ENCODE measurements around the gene PALLD.
"Not testable (repeated sequence)": the region's sequence is repeated elsewhere in the genome, so short reads cannot be mapped to it uniquely, and the experiment has no call there.

PALLD gene

DNA sequence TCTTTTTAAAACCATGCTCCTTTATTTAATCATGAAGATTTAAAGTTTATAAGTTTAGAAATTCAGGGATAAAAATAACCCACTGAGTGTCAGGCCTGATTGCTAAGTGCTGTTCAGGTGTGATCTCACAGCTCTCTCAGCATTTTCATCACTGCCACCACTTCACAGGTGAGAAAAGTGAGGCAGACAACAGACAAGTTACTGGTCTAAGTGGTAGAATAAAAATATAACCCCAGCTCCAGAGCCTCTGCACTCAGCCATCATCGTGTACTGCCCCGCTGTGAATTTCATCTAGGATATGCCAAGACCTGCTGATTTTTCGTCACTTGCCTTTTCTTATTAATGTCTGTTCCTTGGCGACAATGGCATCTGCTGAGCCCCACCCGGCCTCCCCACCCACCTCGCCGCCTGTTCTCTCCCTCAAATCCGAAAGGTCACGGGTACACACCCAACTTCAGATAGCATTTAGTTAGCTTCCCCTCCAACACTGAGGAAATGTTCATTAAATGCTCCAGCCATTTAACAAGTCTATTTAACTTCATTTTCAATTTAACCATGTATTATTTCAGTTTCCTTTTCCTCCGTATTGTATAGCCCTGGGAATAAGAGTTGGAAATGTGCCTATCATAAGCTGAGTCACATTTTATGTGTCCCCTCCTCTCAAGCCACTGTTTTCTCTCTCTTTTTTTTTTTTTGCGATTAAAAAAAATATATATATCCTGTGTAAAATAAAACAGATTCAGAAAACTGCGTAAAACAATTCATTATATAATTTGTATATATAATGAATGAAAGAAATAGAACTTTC is 276.7 kb downstream of the PALLD start:
- no peak for DNase-seq

- DNase-seq, result no peak
Measured at GRCh38 chr4:168776382-168776781, 279.5 kb downstream of the PALLD start.

DNA sequence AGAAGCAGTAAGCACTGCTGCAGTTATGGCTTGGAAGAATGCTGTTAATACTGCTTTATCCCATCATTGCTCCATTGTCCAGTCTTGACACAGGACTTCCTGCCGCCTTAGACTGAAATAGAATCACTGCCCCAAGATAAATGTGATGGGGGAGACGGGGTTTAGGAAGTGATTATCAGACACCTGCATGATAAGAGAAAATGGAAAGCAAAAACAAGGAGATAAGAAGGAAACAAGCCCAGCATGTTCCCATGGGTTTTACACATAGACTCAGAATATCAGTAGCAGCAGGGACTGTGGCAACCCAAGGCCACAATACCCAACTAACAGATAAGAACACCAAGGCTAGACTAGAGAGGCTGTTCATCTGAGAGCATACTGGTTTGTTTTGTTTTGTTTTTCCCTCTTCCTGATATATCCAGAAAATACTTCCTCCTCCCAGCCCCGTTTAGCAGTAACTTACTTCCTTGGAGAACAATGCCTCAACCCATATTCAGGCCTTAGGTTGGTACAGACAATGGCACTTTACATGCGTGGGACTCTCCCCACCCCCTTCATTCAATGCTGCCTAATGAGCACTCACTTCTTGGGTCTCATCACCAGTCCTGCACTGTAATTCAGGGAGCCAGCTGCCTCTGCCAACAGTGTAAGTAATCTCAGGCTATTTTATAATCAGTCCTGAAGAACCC is 280.6 kb downstream of the PALLD start:
- no peak for DNase-seq

DNA sequence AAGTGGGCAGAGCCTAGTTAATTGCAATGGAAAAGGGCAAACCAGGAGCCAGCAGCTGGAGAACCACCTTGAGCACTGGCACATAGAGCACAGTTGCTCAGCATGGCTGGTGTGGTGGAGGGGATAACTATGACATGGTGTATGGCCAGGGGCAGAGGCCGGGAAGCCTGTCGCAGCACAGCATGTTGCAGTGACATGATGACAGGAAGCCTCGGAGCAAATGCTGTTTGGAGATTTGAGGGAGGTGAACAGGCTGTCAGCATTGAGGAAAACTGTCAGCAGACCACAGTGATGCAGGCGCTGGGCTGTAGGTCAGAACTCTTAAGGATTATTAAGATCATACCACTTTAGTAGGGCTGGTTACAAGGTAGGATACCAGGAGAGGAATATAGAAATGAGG is 284.5 kb downstream of the PALLD start:
- DNase-seq, result no peak

DNA sequence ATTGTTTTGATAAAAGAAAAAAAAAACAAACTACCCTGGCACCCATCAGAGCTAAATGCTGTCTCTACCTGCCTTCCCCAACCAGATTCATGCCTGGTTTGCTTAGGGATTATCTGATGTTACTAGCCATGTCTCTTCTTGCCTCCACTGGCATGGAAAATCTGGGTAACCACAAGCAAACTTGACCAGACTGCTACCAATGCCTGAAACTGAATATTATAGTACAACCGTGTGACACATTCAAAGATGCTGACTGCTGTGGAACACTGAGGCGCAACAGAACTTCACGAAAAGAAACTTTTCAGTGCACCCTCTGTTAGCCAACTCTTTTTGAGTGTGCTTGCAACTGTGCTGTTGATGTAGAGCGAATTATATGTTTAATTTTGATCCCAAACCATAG is 285.1 kb downstream of the PALLD start:
- DNase-seq, result no peak

- no peak for DNase-seq
Measured at GRCh38 chr4:168782439-168782838, 285.6 kb downstream of the PALLD start.

GRCh38 chr4:168784786-168785461 is 288.1 kb downstream of the PALLD start:
- no peak for DNase-seq

DNA sequence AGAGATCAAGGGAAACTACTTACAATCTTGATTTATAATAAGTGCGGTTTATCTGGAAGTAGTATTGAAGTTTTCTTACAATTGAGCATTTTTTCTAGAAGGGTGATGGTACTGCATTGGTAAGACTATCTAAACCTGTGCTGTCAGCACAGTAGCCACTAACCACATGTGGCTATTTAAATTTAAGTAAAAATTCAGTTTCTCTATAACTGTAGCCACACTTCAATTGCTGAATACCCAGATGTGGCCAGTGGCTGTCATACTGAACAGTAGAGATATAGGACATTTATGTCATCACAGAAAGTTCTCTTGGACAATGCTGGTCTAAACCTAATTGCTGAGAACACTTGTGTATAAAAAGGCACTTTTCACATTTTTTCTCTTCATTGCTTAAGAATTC is 290.5 kb downstream of the PALLD start:
- DNase-seq, result no peak

GRCh38 chr4:168787801-168788595 is 291.1 kb downstream of the PALLD start:
- no peak for DNase-seq

DNA sequence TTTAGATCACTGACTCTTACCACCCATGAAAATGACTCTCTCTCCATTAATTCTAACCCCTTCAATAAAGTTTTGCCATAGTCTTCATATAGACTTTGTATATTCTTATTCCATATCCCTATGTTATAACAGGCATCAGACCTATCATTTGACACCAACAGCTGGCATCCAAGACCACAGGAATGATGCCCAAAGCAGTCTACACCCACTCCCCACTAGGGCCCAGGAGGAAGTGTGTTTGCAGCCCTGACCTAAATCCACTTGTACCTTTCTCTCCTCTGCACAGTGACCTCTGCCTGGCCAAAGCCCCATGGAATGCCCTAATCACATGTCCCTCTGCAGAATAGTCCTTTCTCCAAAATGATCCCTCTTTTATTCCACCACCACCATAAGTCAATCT is 294.0 kb downstream of the PALLD start:
- DNase-seq, result no peak

DNA sequence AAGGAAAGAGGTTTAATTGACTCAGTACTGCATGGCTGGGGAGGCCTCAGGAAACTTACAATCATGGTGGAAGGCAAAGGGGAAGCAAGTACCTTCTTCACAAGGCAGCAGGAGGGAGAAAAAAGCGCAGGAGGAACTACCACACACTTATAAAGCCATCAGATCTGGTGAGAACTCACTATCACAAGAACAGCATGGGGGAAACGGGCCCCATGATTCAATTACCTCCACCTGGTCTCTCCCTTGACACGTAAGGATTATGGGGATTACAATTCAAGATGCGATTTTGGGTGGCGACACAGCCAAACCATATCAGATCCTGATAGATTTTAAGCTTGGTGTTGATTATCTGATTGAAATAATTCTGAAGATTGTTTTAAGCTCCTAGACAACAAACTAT is 294.5 kb downstream of the PALLD start:
- DNase-seq, result no peak

- no peak for DNase-seq
Measured at GRCh38 chr4:168793542-168793941, 296.7 kb downstream of the PALLD start.

DNA sequence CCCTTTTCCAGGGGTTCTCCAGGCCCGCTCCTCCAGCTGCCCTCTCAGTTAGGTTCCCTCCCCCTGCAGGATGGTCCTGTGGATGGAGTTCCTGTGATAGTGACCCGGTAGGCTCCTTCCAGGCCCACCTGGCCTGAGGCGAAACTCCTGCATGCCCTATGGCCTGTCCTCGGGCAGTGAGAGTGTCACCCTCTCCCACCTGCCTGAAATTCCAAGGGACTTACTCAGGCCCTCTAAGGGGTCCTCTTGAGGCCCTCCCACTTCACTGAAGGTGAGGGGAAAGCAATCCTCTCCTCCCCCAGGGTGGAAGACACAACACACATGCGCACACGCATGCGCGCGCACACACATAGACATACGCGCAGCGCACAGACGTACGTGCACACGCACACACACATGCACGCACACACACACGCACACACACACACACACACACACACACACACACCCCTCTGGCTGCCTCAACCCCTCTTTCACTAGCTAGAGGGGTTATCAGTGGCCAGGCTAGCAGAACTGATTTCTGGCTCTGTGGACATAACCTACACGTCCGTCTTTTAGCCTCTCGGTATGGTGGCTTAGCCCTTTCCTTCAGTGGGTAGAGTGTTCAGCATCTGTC is 297.3 kb downstream of the PALLD start:
- DNase-seq, result no peak

GRCh38 chr4:168794881-168795280 is 298.0 kb downstream of the PALLD start:
- no peak for DNase-seq

DNA sequence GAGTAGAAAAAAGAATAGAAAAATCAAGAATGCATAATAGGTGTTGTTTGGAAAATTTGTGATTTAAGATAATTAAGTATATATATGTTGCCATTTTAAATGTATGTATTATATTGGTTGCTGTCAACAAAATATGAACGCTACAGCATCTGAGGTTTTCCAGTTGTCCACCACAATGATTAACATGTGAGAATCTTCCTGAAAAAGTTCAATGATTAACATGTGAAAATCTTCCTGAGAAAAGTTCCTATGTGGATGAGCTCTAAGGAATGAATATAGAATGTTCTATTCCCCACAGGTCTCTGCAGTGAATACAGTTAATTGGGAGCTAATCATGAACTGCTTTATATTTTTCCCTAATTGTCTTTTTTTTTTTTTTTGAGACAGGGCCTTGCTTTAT is 298.5 kb downstream of the PALLD start:
- DNase-seq, result no peak

DNA sequence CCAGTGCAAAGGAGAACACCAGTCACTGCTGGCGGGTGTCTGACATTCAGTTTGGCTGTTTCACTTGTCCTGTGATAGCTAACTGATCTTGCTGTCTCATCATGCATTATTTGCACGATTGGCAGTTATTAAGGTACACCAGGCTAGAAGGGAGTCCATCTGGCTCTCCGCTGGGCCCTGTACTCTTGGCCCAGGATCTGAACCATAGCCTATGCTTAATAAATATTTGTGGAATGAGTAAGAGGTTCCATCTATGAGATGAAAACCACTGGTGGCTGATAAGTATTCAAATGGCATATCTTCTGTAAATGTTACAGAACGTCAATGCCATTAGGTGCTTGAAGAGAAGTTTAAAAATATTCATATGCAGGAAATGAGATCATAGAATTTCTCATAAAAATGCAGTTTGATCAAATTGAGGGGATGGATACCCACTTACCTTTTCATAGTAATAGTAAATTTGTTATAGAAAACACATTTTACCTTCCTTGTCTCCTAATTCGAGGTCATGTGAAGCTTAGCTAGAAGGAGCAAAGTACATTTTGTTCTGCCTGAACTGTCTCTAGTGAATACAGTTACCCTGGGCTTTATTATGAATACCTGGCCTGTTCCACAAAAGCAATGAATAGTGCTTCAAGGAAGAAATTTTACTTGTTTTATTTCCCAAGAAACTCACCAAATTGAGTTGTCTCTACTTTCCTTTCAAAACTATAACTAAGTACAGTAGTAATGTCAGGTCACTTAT is 299.7 kb downstream of the PALLD start:
- DNase-seq, result no peak

DNA sequence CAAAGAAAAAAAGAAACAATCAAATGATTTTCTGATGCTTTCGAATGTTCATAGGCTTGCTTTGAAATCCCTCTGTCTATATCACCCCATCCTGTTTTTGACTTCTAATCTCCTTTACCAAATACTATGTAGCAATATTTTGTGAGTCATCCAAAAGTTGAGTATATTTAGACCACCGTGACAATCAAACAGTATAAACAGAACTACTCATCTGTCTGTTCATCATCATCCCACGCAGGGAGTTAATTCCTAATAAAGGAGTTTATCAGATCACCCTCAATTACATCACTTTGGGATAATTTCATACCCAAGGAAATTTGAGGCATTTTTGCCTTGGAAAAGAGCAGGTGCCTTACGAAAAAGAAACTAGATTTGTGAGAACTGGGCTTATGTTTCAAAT is 300.3 kb downstream of the PALLD start:
- no peak for DNase-seq

- no peak for DNase-seq
Measured at GRCh38 chr4:168797738-168798375, 301.0 kb downstream of the PALLD start.

DNA sequence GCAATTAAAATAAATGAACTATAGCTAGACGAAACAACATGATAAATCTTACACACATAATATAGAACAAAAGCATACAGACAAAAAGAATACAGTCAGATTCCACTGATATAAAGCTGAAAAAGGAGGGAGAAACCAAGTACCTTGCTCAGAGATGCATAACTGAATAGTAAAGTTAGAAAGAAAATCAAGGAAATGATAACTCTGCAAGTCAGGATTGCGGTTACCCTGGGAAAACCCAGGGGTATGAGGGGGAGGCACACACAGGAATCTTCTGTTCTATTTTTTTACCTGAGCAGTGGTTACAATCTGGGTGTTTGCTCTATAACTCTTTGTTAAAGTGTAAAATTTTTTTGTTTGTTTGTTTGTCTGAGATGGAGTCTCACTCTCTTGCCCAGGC is 304.1 kb downstream of the PALLD start:
- DNase-seq, result no peak

DNA sequence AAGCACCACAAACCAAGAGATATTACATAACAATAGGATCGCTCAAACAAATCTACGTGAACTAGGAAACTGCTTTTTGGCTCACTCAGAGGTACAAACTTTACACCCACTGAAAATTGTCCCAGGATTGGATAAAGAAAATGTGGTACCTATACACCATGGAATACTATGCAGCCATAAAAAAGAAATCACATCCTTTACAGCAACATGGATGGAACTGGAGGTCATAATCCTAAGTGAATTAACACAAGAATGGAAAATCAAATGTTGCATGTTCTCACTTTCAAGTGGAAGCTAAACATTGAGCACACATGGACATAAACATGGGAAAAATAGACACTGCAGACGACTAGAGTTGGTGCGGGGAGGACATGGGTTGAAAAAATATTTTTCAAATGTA is 305.4 kb downstream of the PALLD start:
- no peak for DNase-seq

DNA sequence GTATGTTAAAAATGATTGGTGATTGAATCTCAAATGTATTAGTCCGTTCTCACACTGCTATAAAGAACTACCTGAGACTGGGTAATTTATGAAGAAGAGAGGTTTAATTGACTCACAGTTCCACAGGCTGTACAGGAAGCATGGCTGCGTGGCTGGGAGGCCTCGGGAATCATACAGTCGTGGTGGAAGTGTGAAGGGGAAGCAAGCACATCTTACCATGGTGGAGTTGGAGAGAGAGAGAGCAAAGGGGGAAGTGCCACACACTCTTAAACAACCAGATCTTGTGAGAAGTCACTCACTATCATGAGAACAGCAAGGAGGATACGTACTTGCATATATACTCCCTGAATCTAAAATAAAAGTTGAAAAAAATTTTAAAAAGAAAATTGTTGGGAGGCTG is 306.2 kb downstream of the PALLD start:
- not testable (repeated sequence) for DNase-seq

- DNase-seq, result no peak
Measured at GRCh38 chr4:168803732-168804131, 306.9 kb downstream of the PALLD start.

Data from NCI-H1105 (cell line).